Ammon's horn (tissue), 1 donor: ENCODE results near the gene FAM43B.

Experiments used
- DNase-seq: peaks from one replicate; pipeline ENCODE4 v3.0.0-alpha.2; 2016; ENCODE audit warnings: low spot score

Gene FAM43B

DNA sequence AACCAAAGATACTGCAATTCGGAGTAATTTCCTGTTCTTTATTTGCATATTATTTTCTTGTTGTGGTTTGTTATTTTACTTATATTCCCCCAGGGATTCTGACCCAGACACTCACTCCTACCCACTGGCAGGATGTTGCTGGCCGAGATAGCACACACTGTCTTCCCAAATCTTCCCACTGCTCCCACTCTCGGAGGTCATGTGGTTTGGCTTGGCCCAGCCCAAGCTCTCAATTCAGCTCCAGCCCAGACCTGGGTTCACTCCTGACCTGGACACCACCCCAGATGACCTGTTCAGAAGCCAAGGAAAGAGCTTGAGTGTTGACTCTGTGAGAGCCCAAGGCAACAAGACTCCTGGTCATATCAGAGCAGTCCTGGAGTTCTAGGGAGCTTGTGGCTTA, 1.2 kb upstream of the FAM43B start:
- DNase-seq = no peak

DNA sequence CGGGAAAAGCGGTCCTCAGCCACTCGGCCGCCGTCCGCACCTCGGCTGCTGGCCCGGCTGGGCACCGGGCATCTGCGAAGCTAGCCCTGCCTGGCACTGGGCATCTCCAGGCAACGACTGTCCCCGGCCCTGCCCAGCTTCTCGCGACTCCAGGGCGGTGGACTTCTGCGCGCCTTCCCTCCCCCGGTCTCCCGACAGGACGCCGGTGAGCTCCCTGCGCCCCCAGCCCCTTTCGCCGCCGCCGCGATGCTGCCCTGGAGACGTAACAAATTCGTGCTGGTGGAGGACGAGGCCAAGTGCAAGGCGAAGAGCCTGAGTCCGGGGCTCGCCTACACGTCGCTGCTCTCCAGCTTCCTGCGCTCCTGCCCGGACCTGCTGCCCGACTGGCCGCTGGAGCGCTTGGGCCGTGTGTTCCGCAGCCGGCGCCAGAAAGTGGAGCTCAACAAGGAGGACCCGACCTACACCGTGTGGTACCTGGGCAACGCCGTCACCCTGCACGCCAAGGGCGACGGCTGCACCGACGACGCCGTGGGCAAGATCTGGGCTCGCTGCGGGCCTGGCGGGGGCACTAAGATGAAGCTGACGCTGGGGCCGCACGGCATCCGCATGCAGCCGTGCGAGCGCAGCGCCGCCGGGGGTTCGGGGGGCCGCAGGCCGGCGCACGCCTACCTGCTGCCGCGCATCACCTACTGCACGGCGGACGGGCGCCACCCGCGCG, 514 bp downstream of the FAM43B start:
- no peak for DNase-seq

GRCh38 chr1:20555025-20555757, 2.8 kb downstream of the FAM43B start:
- peak; percentile 50 for DNase-seq

- no peak for DNase-seq
Measured at GRCh38 chr1:20555758-20556120, 3.4 kb downstream of the FAM43B start.

- peak; percentile 48 for DNase-seq
Measured at GRCh38 chr1:20558191-20558590, 5.8 kb downstream of the FAM43B start.

- DNase-seq = no peak
Measured at GRCh38 chr1:20560966-20561365, 8.6 kb downstream of the FAM43B start.

GRCh38 chr1:20565234-20565633, 12.9 kb downstream of the FAM43B start:
- DNase-seq = no peak

- no peak for DNase-seq
Measured at GRCh38 chr1:20569523-20570098, 17.2 kb downstream of the FAM43B start.

- DNase-seq = no peak
Measured at GRCh38 chr1:20571427-20571826, 19.1 kb downstream of the FAM43B start.

DNA sequence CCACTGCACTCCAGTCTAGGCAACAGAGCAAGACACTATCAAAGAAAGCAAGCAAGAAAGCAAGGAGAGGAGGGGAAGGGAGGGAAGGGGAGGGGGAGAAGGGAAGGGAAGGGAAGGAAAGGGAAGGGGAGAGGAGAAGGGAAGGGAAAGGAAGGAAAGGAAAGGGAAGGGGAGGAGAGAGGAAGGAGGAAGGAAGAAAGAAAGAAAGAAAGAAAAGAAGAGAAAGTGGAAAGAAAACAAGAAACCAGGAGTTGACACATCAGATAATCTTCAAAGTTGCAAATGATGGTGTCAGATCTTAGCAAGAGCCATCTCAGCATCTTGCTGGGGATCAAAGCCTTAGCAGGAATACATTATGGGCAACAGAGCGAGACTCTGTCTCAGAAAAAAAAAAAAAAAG, 21.6 kb downstream of the FAM43B start:
- no peak for DNase-seq

DNA sequence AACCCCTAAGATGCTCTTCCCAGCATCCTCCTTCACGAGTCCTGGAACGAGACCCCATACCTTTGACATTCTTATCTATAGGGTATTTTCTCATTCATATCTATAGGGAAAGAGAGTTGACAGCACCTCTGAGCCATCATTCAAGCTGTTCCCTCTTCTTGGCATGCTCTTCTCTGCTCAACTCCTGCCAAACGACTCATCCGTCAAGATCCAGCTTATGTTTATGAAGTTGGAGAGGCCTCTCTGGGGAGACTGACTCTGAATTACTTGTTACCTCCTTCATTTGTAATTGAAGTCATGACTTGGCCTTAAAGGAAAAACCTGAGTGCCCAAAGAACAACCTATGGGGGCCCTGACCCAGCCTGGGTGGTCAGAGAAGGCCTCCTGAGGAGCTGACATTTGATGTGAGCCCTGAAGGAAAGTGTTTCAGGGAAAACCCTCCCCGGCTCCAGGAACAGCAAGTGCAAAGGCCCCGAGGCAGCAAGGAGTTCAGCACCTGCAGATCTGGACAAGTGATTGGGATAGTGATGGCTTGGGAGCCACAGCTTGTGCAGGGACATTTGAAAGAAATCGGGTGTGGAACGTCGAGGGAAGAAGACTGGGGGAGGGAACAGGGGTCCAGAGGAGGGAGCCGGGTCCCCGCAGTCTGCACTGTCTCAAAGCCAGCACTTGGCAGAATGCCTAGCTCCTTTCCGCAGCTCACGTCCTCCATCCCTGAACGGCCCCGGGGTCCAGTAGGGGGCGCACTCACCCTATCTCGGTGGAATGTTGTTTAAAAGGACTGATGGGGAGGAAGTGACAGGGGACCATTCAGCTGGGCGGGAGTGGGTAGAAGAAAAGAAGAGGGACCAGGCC, 22.5 kb downstream of the FAM43B start:
- peak; percentile 64 for DNase-seq

- no peak for DNase-seq
Measured at GRCh38 chr1:20575541-20576336, 23.4 kb downstream of the FAM43B start.

- DNase-seq = no peak
Measured at GRCh38 chr1:20578062-20578461, 25.7 kb downstream of the FAM43B start.

- no peak for DNase-seq
Measured at GRCh38 chr1:20578721-20579395, 26.5 kb downstream of the FAM43B start.

- no peak for DNase-seq
Measured at GRCh38 chr1:20584890-20585289, 32.5 kb downstream of the FAM43B start.

- no peak for DNase-seq
Measured at GRCh38 chr1:20586953-20587660, 34.7 kb downstream of the FAM43B start.

DNA sequence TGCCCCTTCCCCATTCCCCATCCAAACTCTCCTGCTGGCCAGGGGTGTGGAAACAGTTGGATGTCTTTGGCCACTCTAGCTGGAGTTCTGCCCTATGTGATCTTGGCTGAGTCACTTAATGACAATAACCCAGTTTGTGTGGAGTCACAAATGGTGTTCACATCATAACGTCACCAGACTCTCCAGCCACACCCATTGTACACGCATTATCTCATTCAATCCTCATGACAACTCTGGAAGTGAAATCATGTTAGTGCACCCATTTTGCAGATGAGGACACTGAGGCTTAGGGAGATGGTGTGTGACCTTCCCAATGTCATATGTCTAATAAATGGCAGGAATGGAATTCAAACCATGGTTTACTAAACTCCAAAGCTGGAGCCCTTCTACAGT, 35.3 kb downstream of the FAM43B start:
- DNase-seq = no peak

GRCh38 chr1:20588634-20589225, 36.4 kb downstream of the FAM43B start, which contains the start of gene CDA:
TSS of gene CDA (plus strand) at chr1:20589097. CDS start at chr1:20589130, 33 bp downstream.
- no peak for DNase-seq

DNA sequence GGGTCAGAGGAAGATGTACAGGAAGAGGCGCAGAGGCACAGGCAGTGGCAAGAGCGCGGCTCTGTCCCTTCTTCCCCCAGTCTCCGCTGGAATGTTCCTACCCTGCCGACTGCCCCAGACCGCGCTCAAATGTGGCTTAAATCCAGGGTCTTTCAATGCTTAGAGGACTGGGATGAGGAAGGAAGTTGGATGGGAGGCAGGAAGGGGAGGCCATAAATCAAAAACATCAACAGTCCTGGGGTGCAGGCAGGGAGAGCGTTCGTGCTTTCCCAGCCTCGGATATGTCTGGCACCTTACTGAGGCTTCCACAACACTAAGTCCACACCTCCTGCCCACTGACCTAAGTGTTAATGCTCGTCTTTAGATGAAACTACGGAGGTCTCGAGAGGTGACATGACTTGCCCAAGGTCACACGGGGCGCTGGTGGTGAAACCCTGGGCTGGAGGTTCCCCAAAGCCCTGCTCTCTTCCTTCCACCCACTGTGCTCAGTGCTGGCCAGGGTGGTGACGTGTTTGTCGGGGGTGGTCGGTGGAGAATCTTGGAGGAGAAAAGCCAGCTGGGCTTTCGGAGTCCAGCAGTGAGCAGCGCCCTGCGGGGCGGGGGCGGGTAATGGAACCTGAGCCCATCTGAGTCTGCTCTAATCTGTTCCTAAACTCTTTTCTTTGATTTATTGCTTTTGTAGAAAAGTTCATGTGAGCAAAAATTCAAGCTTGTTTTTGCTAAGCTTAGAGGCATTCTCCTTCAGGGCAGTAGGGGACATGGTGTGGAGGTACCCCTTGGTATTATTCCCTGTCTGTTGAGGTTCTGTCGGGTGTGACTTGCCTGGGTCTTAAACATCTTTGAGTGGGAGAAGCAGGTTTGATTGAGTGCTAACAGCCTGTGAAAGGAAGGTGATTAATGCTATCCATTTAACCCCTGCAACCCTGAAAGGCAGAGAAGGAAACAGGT, 37.2 kb downstream of the FAM43B start:
- no peak for DNase-seq
